GM19043 (cell line): ENCODE data around the gene LYPD3.
"Not testable (repeated sequence)": the region's sequence is repeated elsewhere in the genome, so short reads cannot be mapped to it uniquely, and the experiment has no call there.

Experiments
- ATAC-seq: cut with Tn5 transposase; IDR thresholded peaks from one replicate; pipeline ENCODE4 v1.9.1; 2021; ENCODE audit warnings: low read depth; ENCODE audit not compliant: unreplicated experiment

The LYPD3 gene

DNA sequence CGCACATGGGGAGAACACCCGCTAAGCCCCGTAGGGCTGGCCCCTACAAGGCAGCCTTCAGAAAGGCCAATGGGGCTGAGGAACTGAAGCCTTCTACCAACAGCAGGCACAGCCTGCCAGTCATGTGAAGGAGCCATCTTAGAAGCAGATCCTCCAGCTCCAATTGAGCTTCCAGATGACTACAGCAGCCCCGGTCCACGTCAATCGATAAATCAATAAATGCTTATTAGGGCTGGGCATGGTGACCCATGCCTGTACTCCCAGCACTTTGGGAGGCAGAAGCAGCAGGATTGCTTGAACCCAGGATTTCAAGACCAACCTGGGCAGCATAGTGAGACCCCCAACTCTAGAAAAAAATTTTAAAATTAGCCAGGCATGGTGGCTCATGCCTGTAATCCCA is 27.7 kb downstream of the LYPD3 start:
- ATAC-seq = no peak

- ATAC-seq = not testable (repeated sequence)
These were observed 28.1 kb downstream of the LYPD3 start for GRCh38 chr19:43437284-43437683.

DNA sequence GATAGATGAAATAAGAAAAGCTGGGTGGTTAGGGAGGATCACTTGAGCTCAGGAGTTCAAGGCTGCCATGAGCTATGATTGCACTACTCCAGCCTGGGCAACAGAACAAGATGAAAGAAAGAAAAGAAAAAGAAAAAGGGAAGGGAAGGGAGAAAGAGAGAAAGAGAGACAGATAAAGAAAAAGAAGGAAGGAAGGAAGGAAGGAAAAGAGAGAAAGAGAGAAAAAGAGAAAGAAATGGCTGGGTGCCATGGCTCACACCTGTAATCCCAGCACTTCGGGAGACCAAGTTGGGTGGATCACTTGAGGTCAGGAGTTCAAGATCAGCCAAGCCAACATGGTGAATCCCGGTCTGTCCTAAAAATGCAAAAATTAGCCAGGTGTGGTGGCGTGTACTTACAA is 29.6 kb downstream of the LYPD3 start:
- no peak for ATAC-seq

GRCh38 chr19:43433689-43434088 is 31.7 kb downstream of the LYPD3 start:
- ATAC-seq = no peak

GRCh38 chr19:43433358-43433673 is 32.1 kb downstream of the LYPD3 start:
- no peak for ATAC-seq

DNA sequence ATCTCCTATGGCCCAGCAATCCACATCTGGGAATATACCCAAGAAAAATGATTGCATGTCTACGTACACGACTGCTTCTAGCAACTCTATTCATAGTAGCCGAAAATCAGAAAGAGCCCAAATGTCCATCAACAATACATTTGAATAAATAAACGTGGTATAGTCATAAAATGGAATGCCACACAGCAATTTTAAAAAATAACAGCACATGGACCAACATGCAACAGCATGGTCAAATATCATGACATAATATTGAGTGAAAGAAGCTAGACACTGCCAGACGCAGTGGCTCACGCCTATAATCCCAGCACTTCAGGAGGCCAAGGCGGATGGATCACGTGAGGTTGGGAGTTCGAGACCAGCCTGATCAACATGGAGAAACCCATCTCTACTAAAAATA is 34.4 kb downstream of the LYPD3 start:
- ATAC-seq = no peak

- no peak for ATAC-seq
These were observed 35.2 kb downstream of the LYPD3 start for GRCh38 chr19:43430142-43430710.

DNA sequence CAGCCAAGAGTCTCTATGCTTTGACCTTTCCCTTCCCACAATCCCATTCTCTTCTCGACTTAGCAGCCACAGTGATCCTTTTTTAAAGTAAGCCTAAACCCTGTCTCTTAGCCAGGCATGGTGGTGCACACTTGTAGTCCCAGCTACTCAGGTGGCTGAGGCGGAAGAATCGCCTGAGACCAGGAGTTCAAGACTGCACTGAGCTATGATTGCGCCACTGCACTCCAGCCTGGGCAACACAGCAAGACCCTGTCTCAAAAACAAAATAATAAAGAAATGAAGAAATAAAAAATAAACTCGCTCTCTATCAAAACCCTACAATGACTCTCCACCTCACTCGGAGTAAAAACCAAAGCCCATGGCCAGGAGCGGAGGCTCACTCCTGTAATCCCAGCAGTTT is 36.0 kb downstream of the LYPD3 start:
- no peak for ATAC-seq

- no peak for ATAC-seq
These were observed 39.6 kb downstream of the LYPD3 start for GRCh38 chr19:43425567-43426392.

DNA sequence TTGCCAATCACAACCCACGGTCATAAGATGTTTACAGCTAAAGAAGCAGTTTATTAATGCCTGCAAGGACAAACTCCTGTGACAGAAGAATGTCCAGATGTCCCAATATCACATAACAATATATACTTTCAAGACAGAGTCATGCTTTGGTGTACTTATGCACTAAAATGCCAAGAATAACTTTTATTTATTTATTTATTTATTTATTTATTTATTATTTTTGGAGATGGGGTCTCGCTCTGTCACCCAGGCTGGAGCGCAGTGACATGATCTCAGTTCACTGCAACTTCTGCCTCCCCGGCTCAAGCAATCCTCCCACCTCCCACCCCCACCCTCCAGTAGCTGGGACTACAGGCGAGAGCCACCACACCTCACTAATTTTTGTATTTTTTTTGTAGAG is 41.6 kb downstream of the LYPD3 start:
- ATAC-seq = no peak

GRCh38 chr19:43422689-43423066 is 42.7 kb downstream of the LYPD3 start:
- ATAC-seq = no peak

DNA sequence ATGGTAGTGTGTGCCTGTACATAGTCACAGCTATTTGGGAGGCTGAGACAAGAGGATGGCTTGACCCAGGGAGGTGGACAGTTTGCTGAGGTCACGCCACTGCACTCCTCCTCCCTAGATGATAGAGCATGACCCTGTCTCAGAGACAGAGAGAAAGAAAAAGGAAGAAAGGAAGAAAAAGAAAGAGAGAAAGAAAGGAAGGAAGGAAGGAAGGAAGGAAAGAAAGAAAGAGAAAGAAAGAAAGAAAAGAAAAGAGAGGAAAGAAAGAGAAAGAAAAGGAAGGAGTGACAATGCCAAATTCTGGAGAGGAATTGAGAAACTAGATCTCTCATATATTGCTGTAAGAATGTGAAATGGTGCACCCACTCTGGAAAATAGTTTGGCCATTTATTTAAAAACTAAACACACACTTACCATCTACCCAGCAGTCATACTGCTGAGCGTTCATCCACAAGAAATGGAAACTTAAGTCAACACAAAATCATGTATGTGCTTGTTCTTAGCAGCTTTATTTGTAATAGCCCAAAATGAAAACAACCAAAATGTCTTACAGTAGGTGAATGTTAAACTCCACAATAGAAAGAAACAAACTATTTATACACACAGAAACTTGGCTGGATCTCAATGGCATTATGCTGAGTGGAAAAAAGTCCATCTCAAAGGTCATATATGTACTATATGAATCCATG is 43.3 kb downstream of the LYPD3 start:
- no peak for ATAC-seq

DNA sequence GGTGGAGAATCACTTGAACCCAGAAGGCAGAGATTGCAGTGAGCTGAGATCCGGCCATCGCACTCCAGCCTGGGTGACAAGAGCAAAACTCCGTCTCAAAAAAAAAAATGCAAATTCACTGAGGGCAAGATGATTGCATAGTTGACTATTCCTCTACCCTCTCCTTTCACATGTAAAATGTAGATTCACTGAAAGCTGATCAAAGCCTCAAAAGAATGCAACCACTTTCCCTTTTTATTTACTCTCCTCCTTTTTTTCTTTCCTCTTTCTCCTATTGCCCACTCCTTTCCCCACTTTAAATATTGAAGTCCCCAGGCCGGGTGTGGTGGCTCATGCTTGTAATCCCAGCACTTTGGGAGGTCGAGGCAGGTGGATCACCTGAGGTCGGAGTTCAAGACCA is 44.5 kb downstream of the LYPD3 start:
- ATAC-seq = no peak

GRCh38 chr19:43416951-43417623 is 48.3 kb downstream of the LYPD3 start:
- ATAC-seq = no peak

DNA sequence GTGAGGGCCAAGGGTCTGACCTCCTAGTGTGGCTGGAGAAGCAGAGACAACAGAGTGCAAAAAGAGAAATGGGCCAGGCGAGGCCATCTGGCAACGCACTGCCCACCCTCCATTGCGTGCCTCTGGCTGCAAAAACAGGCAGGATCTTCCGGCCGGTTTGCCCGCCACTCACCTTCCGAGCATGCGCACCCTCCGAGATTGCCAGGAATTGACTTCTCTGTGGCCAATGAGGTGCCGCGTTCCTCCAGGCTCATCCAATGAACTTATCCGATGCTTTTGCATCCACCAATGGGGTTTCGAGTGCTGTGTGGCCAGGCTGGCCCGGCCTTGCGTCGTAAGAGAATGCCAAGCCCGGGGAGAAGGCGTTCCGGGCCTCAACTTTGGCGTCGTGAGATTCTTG is 50.9 kb downstream of the LYPD3 start, which contains the start of gene TEX101:
Gene TEX101, plus strand, starts transcription at position 337 of the 400 bp plus-strand sequence. CDS start 1,030 bp downstream, outside the sequence.
- no peak for ATAC-seq

- ATAC-seq = no peak
These were observed 53.0 kb downstream of the LYPD3 start for GRCh38 chr19:43412441-43412840.
